ENCODE results near the gene XBP1.
"Not testable (repeated sequence)": the region's sequence is repeated elsewhere in the genome, so short reads cannot be mapped to it uniquely, and the experiment has no call there.

DNA sequence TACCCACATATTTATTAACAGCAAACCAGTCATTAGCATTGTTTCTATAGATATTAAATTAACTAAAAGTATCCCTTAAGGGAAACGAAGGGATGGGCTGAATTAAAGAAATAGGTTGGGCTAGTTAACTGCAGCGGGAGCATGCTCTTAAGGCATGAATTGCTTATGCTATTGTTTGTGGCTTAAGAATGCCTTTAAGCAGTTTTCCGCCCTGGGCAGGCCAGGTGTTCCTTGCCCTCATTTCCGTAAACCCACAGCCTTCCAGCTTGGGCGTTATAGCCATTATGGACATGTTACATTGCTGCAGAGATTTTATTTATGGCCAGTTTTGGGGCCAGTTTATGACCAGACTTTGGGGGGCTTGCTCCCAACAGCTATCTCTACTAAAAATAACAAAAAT lies 5.1 kb upstream of the XBP1 start:
- TF ChIP-seq, protein P1, sequence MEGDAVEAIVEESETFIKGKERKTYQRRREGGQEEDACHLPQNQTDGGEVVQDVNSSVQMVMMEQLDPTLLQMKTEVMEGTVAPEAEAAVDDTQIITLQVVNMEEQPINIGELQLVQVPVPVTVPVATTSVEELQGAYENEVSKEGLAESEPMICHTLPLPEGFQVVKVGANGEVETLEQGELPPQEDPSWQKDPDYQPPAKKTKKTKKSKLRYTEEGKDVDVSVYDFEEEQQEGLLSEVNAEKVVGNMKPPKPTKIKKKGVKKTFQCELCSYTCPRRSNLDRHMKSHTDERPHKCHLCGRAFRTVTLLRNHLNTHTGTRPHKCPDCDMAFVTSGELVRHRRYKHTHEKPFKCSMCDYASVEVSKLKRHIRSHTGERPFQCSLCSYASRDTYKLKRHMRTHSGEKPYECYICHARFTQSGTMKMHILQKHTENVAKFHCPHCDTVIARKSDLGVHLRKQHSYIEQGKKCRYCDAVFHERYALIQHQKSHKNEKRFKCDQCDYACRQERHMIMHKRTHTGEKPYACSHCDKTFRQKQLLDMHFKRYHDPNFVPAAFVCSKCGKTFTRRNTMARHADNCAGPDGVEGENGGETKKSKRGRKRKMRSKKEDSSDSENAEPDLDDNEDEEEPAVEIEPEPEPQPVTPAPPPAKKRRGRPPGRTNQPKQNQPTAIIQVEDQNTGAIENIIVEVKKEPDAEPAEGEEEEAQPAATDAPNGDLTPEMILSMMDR (IDR thresholded peaks at IDR 0.05) = not testable (repeated sequence)
- TF ChIP-seq POLR2A (IDR thresholded peaks at IDR 0.05) = not testable (repeated sequence)

Data from adrenal gland (tissue), 5 donors.